SKM-1 (cell line): ENCODE results near the gene CCL4L2.
"Not testable (repeated sequence)": the region's sequence is repeated elsewhere in the genome, so short reads cannot be mapped to it uniquely, and the experiment has no call there.

Experiments used
- DNase-seq: peaks from one replicate; lab custom pipeline; 2025; ENCODE audit not compliant: unreplicated experiment; lab: John Stamatoyannopoulos, UW

Gene CCL4L2

DNA sequence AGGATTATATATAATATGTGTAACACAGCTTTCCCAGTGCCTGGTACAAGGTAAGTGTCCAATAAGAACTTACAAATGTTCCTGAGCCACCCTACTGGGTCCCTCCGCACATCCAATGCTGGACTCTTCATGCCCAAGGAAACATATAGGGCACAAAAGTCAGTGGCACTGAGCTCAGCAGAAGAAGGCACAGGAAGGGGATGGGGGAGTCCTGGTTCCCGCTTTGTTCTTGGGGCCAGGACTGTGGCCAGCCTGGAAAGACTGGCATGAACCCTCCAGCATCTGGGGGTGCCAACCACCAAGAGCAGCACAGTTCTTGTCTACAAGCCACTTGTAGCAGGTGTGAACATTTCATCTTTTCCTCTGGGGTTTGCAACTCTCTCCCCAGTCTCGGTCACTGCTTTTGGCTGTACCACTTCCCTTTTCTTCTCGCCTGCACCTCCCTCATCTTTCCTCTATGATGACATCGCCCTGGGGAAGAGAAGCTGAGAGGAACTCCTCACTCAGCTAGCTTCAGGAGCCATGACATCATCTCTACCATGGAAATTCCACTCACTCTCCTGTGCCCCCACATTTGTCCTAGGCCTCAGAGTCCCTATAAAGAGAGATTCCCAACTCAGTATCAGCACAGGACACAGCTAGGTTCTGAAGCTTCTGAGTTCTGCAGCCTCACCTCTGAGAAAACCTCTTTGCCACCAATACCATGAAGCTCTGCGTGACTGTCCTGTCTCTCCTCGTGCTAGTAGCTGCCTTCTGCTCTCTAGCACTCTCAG, at the start of gene CCL4L2:
Gene CCL4L2 (plus strand): TSS at position 625 of the 773 bp plus-strand sequence.
- DNase-seq, result peak; percentile 99

DNA sequence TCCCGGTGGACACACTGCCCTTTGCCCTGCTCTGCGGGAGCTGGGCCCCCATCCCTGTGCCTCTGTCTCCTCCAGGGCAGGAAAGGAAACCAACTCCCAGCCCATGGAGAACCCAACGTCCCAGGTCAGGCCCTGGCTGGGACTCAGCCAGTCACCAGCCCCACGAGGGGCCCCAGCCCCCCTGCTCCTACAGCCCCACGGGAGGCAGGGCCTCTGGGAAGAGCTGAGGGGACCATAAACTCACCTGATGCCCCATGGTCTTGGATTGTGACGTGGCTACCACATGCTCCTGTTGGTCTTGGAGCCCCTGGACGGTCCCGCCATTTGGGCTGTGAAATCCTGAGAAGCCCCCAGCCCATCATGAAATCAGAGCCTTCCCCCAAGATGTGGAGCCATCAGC, 42.0 kb upstream of the CCL4L2 start:
- not testable (repeated sequence) for DNase-seq

DNA sequence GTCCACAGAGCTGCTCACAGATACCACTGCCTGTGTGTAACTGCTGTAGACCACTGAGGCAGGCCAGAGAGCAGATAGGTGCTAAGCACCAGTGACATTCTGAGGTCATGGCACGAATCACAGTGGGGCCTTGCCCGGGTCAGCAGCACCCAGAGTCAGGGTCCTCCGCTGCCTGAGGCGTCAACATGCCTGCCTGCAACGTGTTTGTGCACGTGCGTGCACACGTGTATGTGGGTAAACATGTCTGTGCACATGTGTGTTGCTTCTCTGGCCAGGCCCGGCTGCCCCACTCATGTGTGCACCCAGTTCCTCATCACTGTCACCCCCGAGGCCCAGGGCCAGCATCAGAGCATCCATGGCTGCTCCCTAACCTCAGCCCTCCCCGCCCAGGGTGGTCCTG, 34.3 kb upstream of the CCL4L2 start, which contains the start of gene TBC1D3B:
Gene TBC1D3B (minus strand): TSS at position 101 of the 400 bp plus-strand sequence. CDS start 1,586 bp downstream, outside the sequence.
- not testable (repeated sequence) for DNase-seq

- DNase-seq, result not testable (repeated sequence)
Measured at GRCh38 chr17:36181446-36182175, 29.3 kb upstream of the CCL4L2 start.

DNA sequence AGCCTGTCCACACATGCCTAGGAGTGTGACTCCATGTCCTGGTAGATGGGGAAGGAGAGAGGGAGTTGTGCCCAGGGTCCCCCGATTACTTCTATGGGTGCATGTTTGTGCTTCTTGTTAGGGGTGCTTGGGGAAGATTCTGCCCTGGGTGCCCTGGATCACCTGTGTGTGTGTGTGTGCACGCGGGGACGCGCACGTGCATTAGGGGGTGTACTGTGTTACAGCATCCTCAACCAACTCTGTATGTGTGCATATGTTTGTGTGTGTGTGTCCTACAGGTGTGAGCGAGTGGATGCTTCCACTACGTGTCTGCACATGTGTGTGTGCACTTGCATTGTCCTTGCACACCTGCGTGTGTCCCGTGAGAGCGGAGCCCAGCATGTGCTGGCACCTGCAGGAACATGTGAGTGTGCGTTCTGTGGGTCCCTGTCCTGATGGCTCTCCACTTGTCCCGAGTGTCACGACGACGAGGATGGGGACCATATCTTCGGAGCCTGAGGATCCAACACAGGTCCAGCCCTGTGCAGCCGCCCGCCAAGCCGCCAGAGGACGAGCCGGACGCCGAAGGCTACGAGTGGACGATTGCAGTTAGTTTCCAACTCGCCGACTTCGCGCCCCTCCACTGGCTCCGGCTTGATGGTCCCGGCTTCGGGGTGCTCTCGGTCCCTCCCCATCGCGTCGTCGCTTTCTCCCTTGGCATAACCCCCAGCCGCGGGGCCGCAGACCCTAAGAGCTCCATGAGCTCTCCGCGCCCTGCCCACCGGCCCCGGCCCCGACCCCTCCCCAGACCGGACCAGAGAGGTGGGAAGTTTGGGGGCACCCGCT, 28.5 kb upstream of the CCL4L2 start:
- no peak for DNase-seq

GRCh38 chr17:36183001-36183971, 27.6 kb upstream of the CCL4L2 start:
- peak; percentile 64 for DNase-seq

DNA sequence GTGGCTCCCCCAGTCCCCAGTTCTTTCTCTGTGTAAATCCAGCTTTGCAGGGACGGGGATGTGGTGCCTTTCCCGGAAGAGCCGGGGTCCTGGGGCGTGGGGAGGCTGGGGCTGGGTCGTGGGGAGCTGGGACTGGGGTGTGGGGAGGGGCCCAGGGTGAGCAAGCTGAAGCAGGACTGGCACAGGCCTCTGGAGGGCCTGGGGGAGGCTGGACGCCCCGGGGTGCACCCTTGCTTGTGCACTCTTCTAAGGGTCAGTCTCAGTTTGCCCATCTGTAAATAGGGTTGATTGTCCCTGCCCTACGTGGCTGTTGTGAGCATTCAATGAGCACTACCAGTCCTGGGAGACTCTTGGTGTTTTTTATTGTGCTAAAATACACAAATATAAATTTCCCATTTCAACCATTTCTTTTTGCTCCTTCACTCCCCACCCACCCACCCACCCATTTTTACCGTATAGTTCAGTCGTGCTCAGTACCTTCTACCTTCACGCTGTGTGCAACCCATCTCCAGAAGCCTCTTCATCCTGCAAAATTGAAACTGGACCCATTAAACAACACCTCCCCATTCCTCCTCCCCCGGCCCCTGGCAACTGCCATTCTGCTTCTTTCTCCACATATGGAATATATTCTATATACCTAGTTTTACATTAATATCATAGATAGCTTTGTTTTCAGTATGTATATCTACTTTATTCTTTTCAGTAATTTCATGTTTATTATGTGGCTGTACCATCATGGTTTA, 26.7 kb upstream of the CCL4L2 start:
- DNase-seq, result no peak

GRCh38 chr17:36185416-36185815, 25.4 kb upstream of the CCL4L2 start:
- DNase-seq, result no peak

GRCh38 chr17:36186810-36187763, 23.8 kb upstream of the CCL4L2 start:
- not testable (repeated sequence) for DNase-seq

DNA sequence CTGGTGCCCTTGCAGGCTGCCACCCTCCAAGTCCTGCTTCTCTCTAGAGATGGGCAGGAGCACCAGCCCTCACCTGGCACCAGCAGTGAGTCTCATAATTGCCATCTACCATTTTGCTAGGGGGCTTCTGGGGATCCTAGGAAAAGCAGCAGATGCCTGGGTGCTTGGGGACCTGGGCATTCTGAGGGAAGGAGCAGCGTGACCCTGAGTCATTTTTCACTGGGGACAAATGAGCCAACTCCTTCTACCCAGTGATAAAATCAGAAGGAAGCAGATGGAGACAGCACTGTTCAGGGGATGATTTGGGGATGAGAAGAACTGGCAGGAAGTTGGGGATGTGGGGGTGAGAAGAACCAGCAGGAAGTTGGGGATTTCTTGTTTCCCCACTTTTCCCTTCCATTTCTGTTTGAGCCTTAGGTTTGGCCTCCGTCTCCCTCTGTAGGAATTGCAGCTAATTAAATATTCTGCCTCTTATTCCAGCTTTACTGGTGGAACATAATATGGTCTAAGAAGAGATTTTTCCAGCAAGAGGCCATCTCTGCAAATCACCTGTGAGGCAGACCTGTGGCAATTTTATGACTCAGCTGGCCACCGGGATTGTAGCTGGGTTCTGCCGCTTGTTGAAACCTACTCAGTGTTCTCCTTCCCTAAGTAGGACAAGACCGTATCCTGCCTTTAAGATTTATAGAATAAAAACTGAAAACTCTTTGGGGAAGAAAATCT, 22.8 kb upstream of the CCL4L2 start:
- peak; percentile 81 for DNase-seq

GRCh38 chr17:36188891-36189306, 22.0 kb upstream of the CCL4L2 start:
- DNase-seq, result peak; percentile 100

GRCh38 chr17:36189993-36190392, 20.9 kb upstream of the CCL4L2 start:
- DNase-seq, result not testable (repeated sequence)

GRCh38 chr17:36190549-36191330, 20.1 kb upstream of the CCL4L2 start:
- not testable (repeated sequence) for DNase-seq

DNA sequence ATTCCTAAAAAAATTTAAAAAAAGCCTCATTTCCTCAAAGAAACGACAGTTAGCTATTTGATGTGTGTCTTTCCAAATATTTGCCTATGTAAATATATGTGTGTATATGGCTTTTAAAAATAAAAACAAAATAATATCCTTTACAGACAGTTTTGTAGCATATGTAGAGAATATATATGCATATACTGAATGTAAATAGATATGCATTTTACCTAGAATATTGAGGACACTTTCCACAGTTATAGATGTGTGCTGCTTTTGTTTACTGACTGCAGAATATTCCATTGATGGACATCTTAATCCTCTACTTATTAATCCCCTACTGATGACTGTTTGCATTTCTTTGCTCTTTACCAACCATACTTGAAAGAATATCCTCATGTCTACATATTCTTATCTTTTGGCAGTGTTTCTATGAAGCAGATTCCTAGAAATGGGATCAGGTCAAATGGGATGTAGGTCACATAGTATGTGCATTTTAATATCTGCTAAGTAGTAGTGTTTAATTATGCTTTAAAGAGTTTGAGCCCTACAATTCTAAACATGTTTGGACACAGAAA, 17.6 kb upstream of the CCL4L2 start:
- DNase-seq, result no peak

- DNase-seq, result not testable (repeated sequence)
Measured at GRCh38 chr17:36194147-36194831, 16.6 kb upstream of the CCL4L2 start.
